Measurements from ENCODE around the gene KRT75.

DNA sequence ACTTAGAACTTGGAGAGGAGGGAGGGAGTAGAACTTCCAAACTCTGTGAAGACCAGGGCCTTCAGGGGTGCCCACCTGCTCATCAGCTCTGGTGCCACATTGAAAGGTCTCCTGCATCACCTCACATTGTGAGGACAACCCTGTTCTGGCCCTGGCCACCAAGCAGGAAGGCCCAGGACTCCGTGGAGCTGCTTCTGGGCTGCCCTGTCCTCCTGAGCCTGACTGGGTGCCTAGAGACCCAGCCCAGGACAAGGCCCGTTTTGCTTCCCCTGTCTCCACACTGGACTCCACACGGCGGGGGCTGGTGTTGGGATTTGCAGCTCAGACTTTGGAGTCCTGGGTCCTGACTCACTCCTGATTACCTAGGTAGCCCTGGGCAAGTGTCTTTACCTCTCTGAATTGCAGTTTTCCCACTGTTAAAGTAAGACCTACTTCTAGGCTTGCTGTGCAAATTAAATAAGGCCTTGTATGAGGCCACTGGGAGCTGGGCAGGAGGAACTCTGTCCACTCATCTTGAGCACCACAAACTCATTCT lies 15.5 kb downstream of the KRT75 start:
- TF ChIP-seq POLR2A (IDR thresholded peaks at IDR 0.05) = no peak
- no peak for TF ChIP-seq CTCF (IDR thresholded peaks at IDR 0.05)

Measured in transverse colon (tissue), 3 donors.